Left ventricle myocardium inferior (tissue), 1 donor: ENCODE results near the gene CAMSAP3. TPM values are rescaled to one million over a fixed set of nuclear protein-coding genes. Genes with fewer than 3 reads are reported as not detected.

Source experiments
- DNase-seq: peaks from one replicate; pipeline ENCODE4 v3.0.0-alpha.2; 2020
- H3K27ac ChIP-seq: fragments of 200-600 bp; replicated peaks from 2 replicates; pipeline ENCODE4 v1.8.0; 2021
- H3K27me3 ChIP-seq: fragments of 200-600 bp; 2 replicates; pipeline ENCODE4 v1.8.0; 2021; ENCODE audit warnings: low read depth
- H3K36me3 ChIP-seq: fragments of 200-600 bp; 2 replicates; pipeline ENCODE4 v1.8.0; 2021
- H3K4me1 ChIP-seq: fragments of 200-600 bp; 2 replicates; pipeline ENCODE4 v1.8.0; 2021
- H3K4me3 ChIP-seq: fragments of 200-600 bp; 2 replicates; pipeline ENCODE4 v1.8.0; 2021; ENCODE audit warnings: mild to moderate bottlenecking, moderate library complexity
- H3K9me3 ChIP-seq: fragments of 200-600 bp; replicated peaks from 2 replicates; pipeline ENCODE4 v1.8.0; 2021
- intact Hi-C: fragments of 100-400 bp; cut with micrococcal nuclease; formaldehyde crosslinking; loops from one replicate; pipeline ENCODE4 v1.11.0; 2022
- total RNA-seq: library from RNA; stranded (reverse); fragmentation: NEBNext Ultra II Directional; extraction: Animal tissue kit (Norgen Biotek cat#: 25700); gene quantifications from one replicate; pipeline ENCODE4 v1.2.1, GENCODE V29; 2021
- TF ChIP-seq, protein P1 (sequence below): fragments of 200-600 bp; IDR thresholded peaks from 2 replicates; pipeline ENCODE4 v1.8.0; 2021; ENCODE audit warnings: antibody characterized with exemption, mild to moderate bottlenecking, borderline replicate concordance
- donor health status: DM: no; HTN: yes; CAD: no; lungs with severe emphysema.

The CAMSAP3 gene
- total RNA-seq, 1 donor from 2014 or later, result 0.60 TPM

GRCh38 chr19:7614859-7615741 is 19.4 kb downstream of the CAMSAP3 start:
- Histone ChIP-seq H3K27me3 (no peaks in the 10 kb centered on the region), H3K36me3 (peaks cover 12% of the 10 kb centered on the region), H3K4me1 (peaks cover 17% of the 10 kb centered on the region), H3K9me3 (no peaks in the 10 kb centered on the region), H3K4me3 (no peak overlapping the region), H3K27ac (no peak overlapping the region)
- no peak for DNase-seq
- intact Hi-C loops, result no loop called here
- TF ChIP-seq, protein P1, sequence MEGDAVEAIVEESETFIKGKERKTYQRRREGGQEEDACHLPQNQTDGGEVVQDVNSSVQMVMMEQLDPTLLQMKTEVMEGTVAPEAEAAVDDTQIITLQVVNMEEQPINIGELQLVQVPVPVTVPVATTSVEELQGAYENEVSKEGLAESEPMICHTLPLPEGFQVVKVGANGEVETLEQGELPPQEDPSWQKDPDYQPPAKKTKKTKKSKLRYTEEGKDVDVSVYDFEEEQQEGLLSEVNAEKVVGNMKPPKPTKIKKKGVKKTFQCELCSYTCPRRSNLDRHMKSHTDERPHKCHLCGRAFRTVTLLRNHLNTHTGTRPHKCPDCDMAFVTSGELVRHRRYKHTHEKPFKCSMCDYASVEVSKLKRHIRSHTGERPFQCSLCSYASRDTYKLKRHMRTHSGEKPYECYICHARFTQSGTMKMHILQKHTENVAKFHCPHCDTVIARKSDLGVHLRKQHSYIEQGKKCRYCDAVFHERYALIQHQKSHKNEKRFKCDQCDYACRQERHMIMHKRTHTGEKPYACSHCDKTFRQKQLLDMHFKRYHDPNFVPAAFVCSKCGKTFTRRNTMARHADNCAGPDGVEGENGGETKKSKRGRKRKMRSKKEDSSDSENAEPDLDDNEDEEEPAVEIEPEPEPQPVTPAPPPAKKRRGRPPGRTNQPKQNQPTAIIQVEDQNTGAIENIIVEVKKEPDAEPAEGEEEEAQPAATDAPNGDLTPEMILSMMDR, result no peak

- no peaks in the 10 kb centered on the region for H3K27me3 ChIP-seq
- peaks cover 17% of the 10 kb centered on the region for H3K4me1 ChIP-seq
- TF ChIP-seq, protein P1, result no peak
- intact Hi-C loops, result no loop called here
- no peaks in the 10 kb centered on the region for H3K9me3 ChIP-seq
- H3K27ac ChIP-seq, result no peak overlapping the region
- H3K4me3 ChIP-seq, result no peak overlapping the region
- H3K36me3 ChIP-seq, result peaks cover 33% of the 10 kb centered on the region
- DNase-seq, result no peak
These were observed 21.5 kb downstream of the CAMSAP3 start for GRCh38 chr19:7617172-7617571.

DNA sequence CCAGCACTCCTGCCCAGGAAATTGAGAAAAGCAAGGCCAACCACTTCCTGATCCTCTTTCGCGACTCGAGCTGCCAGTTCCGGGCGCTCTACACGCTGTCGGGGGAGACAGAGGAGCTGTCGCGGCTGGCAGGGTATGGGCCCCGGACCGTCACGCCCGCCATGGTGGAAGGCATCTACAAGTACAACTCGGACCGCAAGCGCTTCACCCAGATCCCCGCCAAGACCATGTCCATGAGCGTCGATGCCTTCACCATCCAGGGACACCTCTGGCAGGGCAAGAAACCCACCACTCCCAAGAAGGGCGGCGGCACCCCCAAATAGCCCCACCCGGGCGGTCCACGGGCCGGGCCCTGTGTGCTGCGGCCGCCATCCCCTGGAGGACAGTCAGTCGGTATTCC is 22.1 kb downstream of the CAMSAP3 start:
- no peak overlapping the region for H3K27ac ChIP-seq
- TF ChIP-seq, protein P1, result no peak
- peaks cover 17% of the 10 kb centered on the region for H3K4me1 ChIP-seq
- intact Hi-C loops, result no loop called here
- no peaks in the 10 kb centered on the region for H3K27me3 ChIP-seq
- H3K36me3 ChIP-seq, result peaks cover 38% of the 10 kb centered on the region
- DNase-seq, result no peak
- no peaks in the 10 kb centered on the region for H3K9me3 ChIP-seq
- no peak overlapping the region for H3K4me3 ChIP-seq

GRCh38 chr19:7618348-7618747 is 22.7 kb downstream of the CAMSAP3 start:
- Histone ChIP-seq H3K9me3 (no peaks in the 10 kb centered on the region), H3K36me3 (peaks cover 45% of the 10 kb centered on the region), H3K27ac (peak overlapping the region; percentile 57), H3K27me3 (no peaks in the 10 kb centered on the region), H3K4me1 (peaks cover 17% of the 10 kb centered on the region), H3K4me3 (no peak overlapping the region)
- no peak for DNase-seq
- TF ChIP-seq, protein P1, result no peak
- intact Hi-C loops, result no loop called here

DNA sequence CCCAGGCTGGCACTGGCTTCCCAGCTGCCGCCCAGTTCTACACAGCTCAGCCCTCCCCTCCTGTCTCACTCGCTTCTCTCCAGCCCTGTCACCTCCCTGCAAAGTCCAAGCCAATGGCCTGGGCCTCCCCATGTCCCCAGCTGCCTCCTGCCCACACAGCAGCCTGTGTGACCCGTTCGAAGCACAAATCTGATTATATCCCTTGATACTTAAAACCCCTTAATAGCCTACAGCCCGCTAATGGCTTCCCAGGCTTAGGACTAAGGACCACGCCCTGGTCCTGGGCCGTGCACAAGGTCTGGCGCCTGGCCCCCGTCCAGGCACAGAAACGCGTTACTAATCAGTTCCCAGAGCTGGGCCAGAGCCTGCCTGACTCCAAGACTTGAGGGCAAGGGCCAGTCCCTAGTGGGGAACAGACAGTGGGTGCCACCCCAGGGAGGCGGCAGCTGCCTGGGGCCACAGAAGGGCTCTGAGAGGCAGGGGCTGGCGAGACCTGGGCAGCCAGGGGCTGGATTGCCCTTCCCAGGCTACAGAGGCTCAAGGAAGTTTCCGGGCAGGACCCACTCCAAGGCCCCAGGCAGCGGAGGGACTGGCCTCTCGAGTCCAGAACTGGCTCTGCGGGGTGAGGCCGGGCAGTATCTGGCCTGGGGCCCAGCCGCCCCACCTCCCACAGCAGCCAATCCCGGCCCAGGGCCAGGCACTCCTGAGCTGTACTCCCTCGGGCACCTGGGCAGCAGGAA is 23.3 kb downstream of the CAMSAP3 start:
- H3K27ac ChIP-seq, result peak overlapping the region; percentile 57
- peaks cover 50% of the 10 kb centered on the region for H3K36me3 ChIP-seq

More for the DNA sequence above, 23.3 kb downstream of the CAMSAP3 start:
- peaks cover 17% of the 10 kb centered on the region for H3K4me1 ChIP-seq
- no peaks in the 10 kb centered on the region for H3K27me3 ChIP-seq
- TF ChIP-seq, protein P1, result no peak
- no peak for DNase-seq
- H3K4me3 ChIP-seq, result no peak overlapping the region
- intact Hi-C loops, result no loop called here
- H3K9me3 ChIP-seq, result no peaks in the 10 kb centered on the region
